ENCODE measurements around the gene RHPN2.

DNA sequence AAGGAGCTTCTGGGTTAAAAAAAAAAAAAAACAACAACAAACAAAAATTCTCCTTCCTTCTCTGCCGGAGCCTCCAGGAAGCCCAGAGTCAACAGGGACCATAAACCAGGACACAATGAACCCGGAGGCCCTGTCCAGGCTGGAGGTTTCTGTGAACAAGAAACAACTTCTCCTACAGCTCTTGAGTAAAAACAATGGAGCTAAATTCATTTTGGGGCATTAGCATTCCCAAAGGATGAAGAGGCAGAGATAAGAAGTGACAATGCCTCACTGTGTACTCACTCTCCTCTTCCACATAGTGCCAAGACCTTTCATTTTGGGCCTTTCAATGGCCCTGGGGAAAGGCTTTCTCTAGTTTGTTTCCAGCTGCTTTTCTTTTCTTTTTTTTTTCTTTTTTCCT is 9.0 kb downstream of the RHPN2 start:
- TF ChIP-seq RFX5 (IDR thresholded peaks at IDR 0.05) = no peak
- no peak for TF ChIP-seq CTCF (IDR thresholded peaks at IDR 0.05)
- no peak for TF ChIP-seq EP300 (IDR thresholded peaks at IDR 0.05)
